Keratinocyte (primary cell): ENCODE measurements around the gene C10orf90.

ENCODE experiments used
- EZH2 ChIP-seq: IDR thresholded peaks from one replicate; pipeline ENCODE4 v1.6.1; 2012; ENCODE audit warnings: inconsistent platforms, mild to moderate bottlenecking, low read length, moderate library complexity
- TF ChIP-seq, protein P1 (sequence below), 3 experiments: IDR thresholded peaks in 1 of 3; conservative IDR thresholded peaks in 1 of 3; optimal IDR thresholded peaks in 1 of 3; 2 replicates in 2 of 3; 3 replicates in 1 of 3; pipeline versions ENCODE3 to v1.5.1; 2011; ENCODE audit warnings: low read length in 3 of 3, mild to moderate bottlenecking in 3 of 3, moderate library complexity in 2 of 3, control low read depth in 1 of 3, inconsistent platforms in 1 of 3; ENCODE audit not compliant: insufficient read depth in 2 of 3; ENCODE audit errors: extremely low read depth in 1 of 3

DNA sequence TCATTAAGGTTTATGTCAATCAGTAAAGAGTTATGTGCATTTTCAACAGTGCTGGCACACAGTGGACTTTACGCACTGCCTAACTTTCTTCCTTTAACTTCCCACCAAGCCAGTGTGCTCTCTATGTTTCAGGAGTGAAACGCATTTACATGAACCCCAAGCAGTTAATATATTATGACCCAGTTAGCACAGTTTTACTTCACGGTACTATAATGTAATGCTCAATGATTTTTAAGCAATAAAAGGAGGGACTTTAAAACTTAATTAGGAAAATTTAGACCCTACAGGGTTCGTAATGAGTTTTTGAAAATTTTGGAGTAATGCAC, 100.3 kb downstream of the C10orf90 start:
- TF ChIP-seq, protein P1, sequence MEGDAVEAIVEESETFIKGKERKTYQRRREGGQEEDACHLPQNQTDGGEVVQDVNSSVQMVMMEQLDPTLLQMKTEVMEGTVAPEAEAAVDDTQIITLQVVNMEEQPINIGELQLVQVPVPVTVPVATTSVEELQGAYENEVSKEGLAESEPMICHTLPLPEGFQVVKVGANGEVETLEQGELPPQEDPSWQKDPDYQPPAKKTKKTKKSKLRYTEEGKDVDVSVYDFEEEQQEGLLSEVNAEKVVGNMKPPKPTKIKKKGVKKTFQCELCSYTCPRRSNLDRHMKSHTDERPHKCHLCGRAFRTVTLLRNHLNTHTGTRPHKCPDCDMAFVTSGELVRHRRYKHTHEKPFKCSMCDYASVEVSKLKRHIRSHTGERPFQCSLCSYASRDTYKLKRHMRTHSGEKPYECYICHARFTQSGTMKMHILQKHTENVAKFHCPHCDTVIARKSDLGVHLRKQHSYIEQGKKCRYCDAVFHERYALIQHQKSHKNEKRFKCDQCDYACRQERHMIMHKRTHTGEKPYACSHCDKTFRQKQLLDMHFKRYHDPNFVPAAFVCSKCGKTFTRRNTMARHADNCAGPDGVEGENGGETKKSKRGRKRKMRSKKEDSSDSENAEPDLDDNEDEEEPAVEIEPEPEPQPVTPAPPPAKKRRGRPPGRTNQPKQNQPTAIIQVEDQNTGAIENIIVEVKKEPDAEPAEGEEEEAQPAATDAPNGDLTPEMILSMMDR (optimal IDR thresholded peaks at IDR 0.05 in 1 of 3, IDR thresholded peaks at IDR 0.05 in 1 of 3, conservative IDR thresholded peaks at IDR 0.05 in 1 of 3; ENCODE audit: extremely low read depth in 1 of 3, insufficient read depth in 2 of 3, low read length in 3 of 3), result no peak
- no peak for TF ChIP-seq EZH2
